H1 (cell line): ENCODE results near the gene CIAO2A. TPM values are rescaled to one million over a fixed set of nuclear protein-coding genes. Genes with fewer than 3 reads are reported as not detected.

Experiments
- ASH2L ChIP-seq: fragments of 200-600, 300-600 bp; sonication (generic); IDR thresholded peaks from one replicate; pipeline ENCODE4 v1.7.1; 2017; ENCODE audit warnings: low read length
- BACH1 ChIP-seq: IDR thresholded peaks from 2 replicates; pipeline ENCODE4 v1.6.1; 2012; ENCODE audit warnings: low read length, improper control_type of control experiment
- HDAC2 ChIP-seq, 2 experiments: fragments of 300-600 bp in 1 of 2; sonication (generic) in 1 of 2; IDR thresholded peaks; 2 replicates each; pipeline ENCODE4 v1.6.1; 2011 to 2012; ENCODE audit warnings: low read depth in 2 of 2, low read length in 2 of 2, mild to moderate bottlenecking in 2 of 2, moderate library complexity in 2 of 2, borderline replicate concordance in 1 of 2, inconsistent platforms in 1 of 2
- HDAC6 ChIP-seq: IDR thresholded peaks from one replicate; pipeline ENCODE4 v1.7.1; 2012; ENCODE audit warnings: low read depth, mild to moderate bottlenecking, inconsistent platforms, low read length, moderate library complexity
- KDM4A ChIP-seq: IDR thresholded peaks from one replicate; pipeline ENCODE4 v1.7.1; 2012; ENCODE audit warnings: low read depth, mild to moderate bottlenecking, moderate library complexity, low read length, inconsistent platforms; ENCODE audit not compliant: severe bottlenecking
- KDM5A ChIP-seq: fragments of 200-600 bp; IDR thresholded peaks from 2 replicates; pipeline ENCODE4 v1.7.1; 2012; ENCODE audit warnings: mild to moderate bottlenecking, low read length, inconsistent platforms, mixed read lengths
- NRF1 ChIP-seq: IDR thresholded peaks from 2 replicates; pipeline ENCODE4 v1.6.1; 2011; ENCODE audit warnings: mild to moderate bottlenecking, low read depth, low read length, improper control_type of control experiment
- RBBP5 ChIP-seq: IDR thresholded peaks from 2 replicates; pipeline ENCODE4 v1.7.1; 2012; ENCODE audit warnings: low read depth, mild to moderate bottlenecking, inconsistent platforms, low read length, moderate library complexity, borderline replicate concordance
- SP1 ChIP-seq: IDR thresholded peaks from 2 replicates; pipeline ENCODE4 v1.6.1; 2011; ENCODE audit warnings: low read depth, low read length
- SP2 ChIP-seq: IDR thresholded peaks from 2 replicates; pipeline ENCODE4 v1.6.1; 2012; ENCODE audit warnings: mild to moderate bottlenecking, low read length, inconsistent platforms
- YY1 ChIP-seq: IDR thresholded peaks from 2 replicates; pipeline ENCODE4 v1.6.1; 2011; ENCODE audit warnings: low read depth, mild to moderate bottlenecking, low read length
- ZNF274 ChIP-seq: IDR thresholded peaks from 2 replicates; pipeline ENCODE4 v1.7.0; 2012; ENCODE audit warnings: low read length, borderline replicate concordance; ENCODE audit errors: extremely low read depth
- polyA plus RNA-seq, 7 experiments: library from polyadenylated mRNA; depleted of rRNA in 3 of 7; stranded (reverse) in 5 of 7; unstranded in 2 of 7; fragments of >200 nt in 5 of 7; fragments of 200-250 nt in 2 of 7; gene quantifications; 1 replicate in 5 of 7; 2 replicates in 1 of 7; 4 replicates in 1 of 7; pipeline versions ENCODE4 v1.2.1 to v1.2.3, GENCODE V29; 2011 to 2013; ENCODE audit warnings: missing spikeins in 2 of 7, mixed read lengths in 2 of 7
- total RNA-seq: library from RNA; stranded (reverse); fragmentation: NEBNext Ultra II Directional; extraction: Animal tissue kit (Norgen Biotek cat#: 25700); gene quantifications from 2 replicates; pipeline ENCODE4 v1.2.1, GENCODE V29; 2021

The CIAO2A gene
- total and polyA plus RNA-seq, 2 of the 8 experiments (the other 6 are each of a cell fraction or from before 2014, with no cell fraction given): 76.4 to 86.5 TPM

DNA sequence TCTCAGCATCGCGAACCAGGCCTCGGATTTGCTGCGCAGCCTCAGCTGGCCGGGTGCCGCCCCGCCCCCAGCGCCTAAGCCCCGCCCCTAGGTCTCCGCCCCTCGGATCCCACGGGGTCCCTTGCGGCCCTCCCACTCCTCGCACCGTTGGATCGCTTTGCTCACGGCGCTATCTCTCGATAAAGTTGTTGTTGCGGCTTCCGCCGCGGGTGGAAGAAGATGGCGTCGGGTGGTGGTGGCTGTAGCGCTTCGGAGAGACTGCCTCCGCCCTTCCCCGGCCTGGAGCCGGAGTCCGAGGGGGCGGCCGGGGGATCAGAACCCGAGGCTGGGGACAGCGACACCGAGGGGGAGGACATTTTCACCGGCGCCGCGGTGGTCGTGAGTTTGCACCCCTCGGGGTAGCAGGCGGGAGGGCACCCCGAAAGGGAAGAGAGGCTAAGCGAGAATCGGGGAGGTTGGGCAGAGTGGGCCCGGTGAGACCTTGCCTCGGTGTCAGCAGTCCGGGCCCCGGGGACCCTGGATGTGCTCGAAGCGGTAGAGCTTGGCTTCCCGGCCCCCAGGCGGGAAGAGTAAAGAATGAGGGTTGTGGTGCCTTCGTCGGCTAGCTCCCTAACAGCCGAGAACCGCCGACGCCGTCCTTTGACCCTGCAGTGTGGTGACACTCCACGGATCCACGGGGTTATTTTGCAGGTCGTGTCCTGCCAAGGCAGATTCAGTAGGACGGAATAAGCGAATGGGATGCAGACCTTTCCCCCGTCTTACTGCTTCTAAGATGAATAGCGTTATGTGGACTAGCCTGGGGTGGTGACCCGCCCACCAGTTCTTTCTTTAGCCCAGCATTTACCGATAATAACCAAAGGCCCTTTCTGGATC, 2.4 kb upstream of the CIAO2A start, which contains the start of gene SNX1 (continued):
- TF ChIP-seq SP1 (peak; percentile 49; the same call in 1 of the 2 replicates), ZNF274 (no peak), KDM5A (peak; percentile 83), NRF1 (peak; percentile 51), YY1 (peak; percentile 95), HDAC2 (IDR thresholded peaks at IDR 0.05; ENCODE audit: borderline replicate concordance in 1 of 2, low read depth in 2 of 2, low read length in 2 of 2) (peak; percentile 99 to 100), KDM4A (peak; percentile 89), BACH1 (peak; percentile 97), ASH2L (peak; percentile 97), SP2 (no peak), RBBP5 (peak; percentile 89), HDAC6 (no peak)
